DMS53 treated with DMSO at 0.1 percent for 48 hours (cell line): ENCODE data around the gene NACC2.

Experiments used
- DNase-seq: peaks from one replicate; lab custom pipeline; 2025; ENCODE audit not compliant: unreplicated experiment; lab: John Stamatoyannopoulos, UW

Gene NACC2

DNA sequence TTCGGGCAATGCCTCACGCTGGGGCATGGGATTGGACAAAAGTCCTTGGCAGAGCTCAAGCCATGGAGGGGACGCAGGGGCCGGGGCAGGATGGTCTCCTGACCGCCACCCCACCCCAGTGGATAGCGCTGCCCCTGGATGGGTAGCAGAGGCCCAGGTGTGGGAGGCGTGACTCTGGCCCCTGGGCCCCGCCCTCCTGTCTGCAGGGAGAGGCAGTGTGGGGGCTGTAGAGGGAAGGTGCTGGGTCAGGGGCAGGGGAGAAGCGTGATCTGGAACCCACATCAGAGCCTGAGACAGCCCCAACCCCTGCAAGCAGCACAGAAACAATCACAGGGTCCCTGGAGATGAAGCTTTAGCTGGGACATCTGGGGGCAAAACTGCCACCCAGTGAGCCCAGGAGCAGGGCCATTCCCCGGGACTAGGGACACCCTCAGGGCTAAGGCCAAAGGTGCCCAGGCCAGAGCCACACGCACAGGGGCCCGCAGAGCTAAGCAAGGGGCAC, 36.2 kb downstream of the NACC2 start:
- no peak for DNase-seq

- no peak for DNase-seq
These were observed 37.0 kb downstream of the NACC2 start for GRCh38 chr9:136058084-136058483.

DNA sequence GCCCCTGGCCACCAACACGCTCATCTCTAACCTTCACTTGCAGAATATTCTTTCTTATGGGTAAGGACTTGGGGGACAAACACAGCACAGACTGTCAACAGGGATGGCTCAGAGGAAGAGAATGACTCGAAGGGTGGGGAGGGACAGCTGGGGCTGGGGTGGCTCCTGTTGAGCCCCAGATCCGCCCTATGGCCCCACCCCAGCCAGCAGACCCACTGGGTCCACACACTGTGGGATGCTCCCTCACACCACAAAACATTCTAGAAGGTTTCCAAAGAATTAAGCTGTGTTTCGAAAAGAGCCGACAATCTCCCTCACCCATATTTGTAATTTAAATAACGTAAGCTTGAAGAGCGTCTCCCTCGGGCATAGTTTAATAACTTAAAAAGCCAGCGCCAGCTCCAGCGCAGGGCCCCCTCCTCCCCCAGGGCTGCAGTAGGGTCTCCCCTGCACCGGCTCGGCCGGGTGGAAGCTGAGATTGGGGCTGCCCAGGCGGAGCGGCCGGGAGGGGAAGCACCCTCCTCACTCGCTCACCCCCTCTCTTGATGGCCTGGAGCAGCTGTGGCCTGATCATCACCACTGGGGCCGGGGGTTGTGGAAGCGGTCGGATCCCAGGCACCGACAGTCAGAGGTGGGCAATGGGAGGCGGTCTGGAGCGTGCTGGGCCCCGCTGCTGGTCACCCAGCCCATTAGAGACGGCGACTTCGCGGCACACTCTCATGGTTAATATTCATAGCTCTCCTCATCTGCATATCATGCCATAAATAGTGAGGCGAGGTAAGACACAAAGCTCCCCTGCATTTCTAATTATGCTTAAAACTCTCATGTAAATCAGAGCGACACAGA, 37.6 kb downstream of the NACC2 start:
- no peak for DNase-seq

GRCh38 chr9:136056546-136057235, 38.4 kb downstream of the NACC2 start:
- DNase-seq = no peak

GRCh38 chr9:136055715-136056545, 39.2 kb downstream of the NACC2 start:
- DNase-seq = no peak

- DNase-seq = no peak
These were observed 40.0 kb downstream of the NACC2 start for GRCh38 chr9:136054798-136055714.

GRCh38 chr9:136054146-136054545, 40.9 kb downstream of the NACC2 start:
- DNase-seq = no peak

DNA sequence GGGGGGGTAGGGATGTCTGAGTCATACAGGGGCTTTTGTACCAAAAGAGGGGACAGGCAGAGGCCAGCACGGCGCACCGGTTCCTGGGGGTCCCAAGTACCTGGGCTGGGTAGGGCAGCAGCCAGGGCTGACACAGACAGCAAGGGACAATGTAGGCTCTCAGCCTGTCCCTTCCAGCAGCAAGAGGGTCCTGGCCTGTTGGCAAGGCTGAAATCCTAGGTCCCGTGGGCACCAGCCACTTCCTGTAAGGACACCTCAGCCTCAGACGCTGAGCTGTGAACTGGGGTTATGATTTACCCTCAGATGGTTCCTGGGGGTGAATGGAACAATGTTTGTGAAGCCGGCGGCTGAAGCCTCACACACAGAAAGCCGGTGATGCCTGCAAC, 41.3 kb downstream of the NACC2 start:
- DNase-seq = no peak

GRCh38 chr9:136052991-136053756, 41.9 kb downstream of the NACC2 start:
- peak; percentile 15 for DNase-seq

DNA sequence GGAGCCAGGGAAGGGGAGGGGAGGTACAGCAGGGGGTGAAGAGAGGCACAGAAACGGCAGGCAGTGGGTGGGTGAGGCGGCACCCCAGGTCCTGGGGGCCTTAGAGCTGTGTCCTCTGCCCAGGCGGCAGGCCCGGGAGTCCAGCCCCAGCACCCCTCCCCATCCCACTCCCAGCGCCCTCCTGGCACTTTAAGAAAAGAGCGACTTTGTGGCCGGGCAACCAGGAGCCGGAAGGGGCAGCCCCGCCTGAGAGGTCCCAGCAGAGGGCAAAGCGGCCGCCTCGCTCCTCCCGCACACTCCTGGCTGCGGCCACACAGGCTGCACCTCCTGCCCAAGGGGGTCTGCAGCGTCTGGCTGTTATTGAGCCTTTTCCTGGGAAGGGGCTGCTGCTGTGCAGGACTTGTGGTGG, 42.6 kb downstream of the NACC2 start:
- no peak for DNase-seq

GRCh38 chr9:136051837-136052471, 43.1 kb downstream of the NACC2 start:
- peak; percentile 95 for DNase-seq

GRCh38 chr9:136051453-136051836, 43.6 kb downstream of the NACC2 start:
- no peak for DNase-seq

DNA sequence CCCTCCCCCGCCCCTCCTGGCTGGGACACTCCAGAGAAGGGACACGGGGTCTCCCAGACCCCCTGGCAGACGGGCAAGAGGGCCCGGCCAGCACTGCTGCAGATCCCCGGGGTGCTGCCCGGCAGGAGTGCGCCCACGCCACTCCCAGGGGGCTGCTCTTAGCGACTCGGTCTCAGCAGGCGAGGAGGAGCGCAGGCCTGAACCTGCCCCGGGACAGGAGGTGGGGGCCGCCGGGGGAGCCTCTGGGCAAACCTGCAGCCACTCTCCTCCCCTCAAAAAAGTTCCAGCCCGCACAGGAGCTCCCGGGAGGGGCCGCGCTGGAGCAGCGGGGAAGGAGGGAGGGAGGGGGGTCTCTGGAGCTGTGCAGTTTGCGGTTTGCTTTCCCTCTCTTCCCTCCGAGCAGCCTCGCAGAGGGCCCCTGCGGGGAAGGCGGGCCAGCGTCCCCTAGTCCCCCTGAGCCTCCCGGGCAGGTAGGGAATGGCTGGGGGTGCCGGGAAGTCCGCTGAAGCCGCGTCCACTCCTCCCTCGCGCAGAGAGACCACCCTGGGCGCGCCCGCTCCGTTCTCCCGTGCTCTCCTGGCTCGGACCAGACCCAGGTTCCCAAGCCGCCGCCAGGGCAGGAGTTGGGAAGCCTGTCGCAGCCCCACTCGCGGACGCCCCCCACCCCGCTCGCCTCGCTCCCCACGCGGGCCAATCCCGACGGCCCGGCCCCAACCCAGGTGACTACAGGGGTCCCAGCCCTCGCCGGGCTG, 44.2 kb downstream of the NACC2 start:
- no peak for DNase-seq

- DNase-seq = no peak
These were observed 44.8 kb downstream of the NACC2 start for GRCh38 chr9:136050266-136050700.

DNA sequence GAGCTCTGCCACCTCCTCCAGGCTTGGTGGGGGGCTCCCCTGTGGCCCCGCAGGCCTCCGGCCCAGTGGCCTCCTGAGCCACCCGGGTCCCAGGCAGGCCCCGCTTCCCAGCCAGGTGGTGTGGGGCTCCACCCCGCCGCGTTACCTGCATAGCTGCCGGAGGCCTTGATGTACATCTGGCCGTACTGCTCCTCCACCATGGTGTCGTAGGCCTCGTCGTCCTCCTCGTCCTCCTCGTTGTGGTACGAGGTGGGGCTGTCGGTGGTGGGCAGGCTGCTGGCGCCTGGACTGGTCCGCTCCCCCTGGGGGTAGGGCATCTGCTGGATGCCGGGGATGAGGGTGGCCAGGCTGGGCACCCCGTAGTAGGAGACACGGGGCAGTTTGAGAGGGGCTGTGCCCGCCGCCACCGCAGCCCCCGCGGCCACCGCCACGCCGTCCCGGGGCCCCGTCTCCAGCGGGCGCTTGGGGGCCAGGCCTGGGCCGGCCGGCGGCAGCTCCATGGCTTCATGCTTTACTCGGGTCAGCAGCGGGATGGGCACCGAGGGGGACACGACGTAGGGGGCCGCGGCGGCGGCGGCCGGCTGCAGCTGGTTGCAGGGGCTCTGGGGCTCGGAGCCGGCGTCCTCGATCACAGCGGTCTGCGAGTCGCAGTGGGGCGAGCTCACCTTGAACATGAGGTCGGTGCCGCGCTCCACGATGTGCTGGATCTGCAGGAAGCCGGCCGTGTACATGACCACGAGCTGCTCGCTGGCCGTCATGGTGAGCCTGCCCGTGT, 45.4 kb downstream of the NACC2 start:
- DNase-seq = no peak

DNA sequence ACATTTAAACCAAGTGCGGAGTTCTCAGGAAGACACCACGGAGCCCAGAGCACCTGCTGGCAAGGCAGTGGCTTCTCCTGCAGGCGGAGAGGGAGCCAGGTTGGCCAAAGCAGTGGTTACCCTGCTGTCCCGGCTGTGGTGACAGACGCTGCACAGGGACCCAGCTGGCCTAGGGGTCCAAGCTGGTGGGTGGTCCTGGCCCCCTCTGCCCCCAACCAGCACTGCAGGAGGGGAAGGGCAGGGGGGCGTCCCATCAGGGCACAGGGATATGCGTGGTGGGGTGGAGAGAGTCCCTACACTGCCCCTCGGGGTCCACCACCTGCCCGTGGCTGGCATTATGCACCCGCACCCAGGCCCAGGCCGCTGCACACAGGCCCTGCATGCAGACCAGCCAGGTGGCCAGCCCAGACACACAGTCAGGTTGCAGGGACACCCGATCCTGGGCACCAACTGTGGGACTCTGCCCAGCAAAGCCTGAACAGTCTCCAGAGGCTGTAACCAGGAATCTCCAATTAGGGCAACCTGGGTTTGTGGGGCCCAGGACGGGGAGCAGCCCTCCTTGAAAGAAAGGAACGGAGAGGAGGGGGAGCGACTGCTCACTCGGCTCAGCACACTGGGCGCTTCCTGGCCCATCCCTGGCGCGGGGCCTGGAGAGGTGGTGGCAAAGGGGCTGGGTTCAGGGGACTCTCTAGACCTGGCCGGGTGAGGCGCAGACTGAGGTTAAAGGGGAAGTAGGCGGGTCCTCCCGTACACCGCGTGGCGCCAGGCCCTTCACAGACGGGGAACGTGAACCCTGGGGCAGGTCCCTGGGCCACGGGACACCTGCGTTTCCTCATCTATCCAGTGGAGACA, 46.3 kb downstream of the NACC2 start:
- no peak for DNase-seq
